HepG2 (cell line): ENCODE measurements around the gene GINS2. TPM values are rescaled to one million over a fixed set of nuclear protein-coding genes. Genes with fewer than 3 reads are reported as not detected.

ENCODE experiments used
- ATAC-seq: fragments of 200-7000 bp; cut with Tn5 transposase; 3 replicates; pipeline ENCODE4 v1.9.1; 2020; ENCODE audit warnings: mild to moderate bottlenecking, moderate library complexity
- BruUV-seq: library from RNA; stranded (reverse); fragments of 400-500 nt; replicated peaks from 2 replicates; lab custom pipeline; 2021; lab: Mats Ljungman, UMichigan
- CTCF ChIA-PET: fragments of 300-600 bp; formaldehyde crosslinking; extraction: SDS; loops from one replicate; lab custom pipeline; 2021; ENCODE audit warnings: low total read pairs, inconsistent platforms, low intra/inter-chr PET ratio; lab: Yijun Ruan, JAX
- POLR2A ChIA-PET: fragments of 350-600 bp; sonication (Branson Sonifier 250); formaldehyde crosslinking; loops from one replicate; lab custom pipeline; 2020; ENCODE audit warnings: antibody characterized with exemption, inconsistent platforms; lab: Yijun Ruan, JAX
- DNase-seq: peaks from one replicate; pipeline ENCODE4 v3.0.0-alpha.2; 2015; ENCODE audit warnings: low spot score
- FAIRE-seq: peaks from 3 replicates; lab custom pipeline; 2011; peaks lifted over from hg19 to GRCh38; lab: Jason Lieb, UNC
- H2AFZ ChIP-seq: one replicate; pipeline ENCODE4 v1.6.1; 2011; ENCODE audit warnings: low read length, inconsistent platforms
- H3K27ac ChIP-seq: fragments of 300-600 bp; 3 replicates; pipeline ENCODE4 v1.8.0; 2011; ENCODE audit warnings: mixed run types, mild to moderate bottlenecking, mixed read lengths, low read length, inconsistent platforms; ENCODE audit not compliant: insufficient read depth; ENCODE audit errors: extremely low read length
- H3K27me3 ChIP-seq, 2 experiments: fragments of 200-600 bp in 1 of 2; 2 replicates in 1 of 2; 3 replicates in 1 of 2; pipeline versions ENCODE4 v1.6.0 to v1.8.0; 2011; ENCODE audit warnings: low read length in 2 of 2, mild to moderate bottlenecking in 2 of 2, moderate library complexity in 2 of 2, inconsistent platforms in 1 of 2; ENCODE audit not compliant: insufficient read depth in 2 of 2, control insufficient read depth in 1 of 2
- H3K36me3 ChIP-seq, 2 experiments: fragments of 200-600 bp in 1 of 2; replicated peaks in 1 of 2; 2 replicates in 1 of 2; 3 replicates in 1 of 2; pipeline versions ENCODE4 v1.5.1 to v1.8.0; 2011; ENCODE audit warnings: low read length in 2 of 2, inconsistent platforms in 1 of 2; ENCODE audit not compliant: insufficient read depth in 2 of 2, control insufficient read depth in 1 of 2
- H3K4me1 ChIP-seq: 2 replicates; pipeline ENCODE4 v1.5.1; 2012; ENCODE audit warnings: low read length, inconsistent platforms; ENCODE audit not compliant: insufficient read depth
- H3K4me2 ChIP-seq: 2 replicates; pipeline ENCODE4 v1.6.0; 2011; ENCODE audit warnings: low read depth, low read length, inconsistent platforms
- H3K4me3 ChIP-seq, 3 experiments: fragments of 200-600 bp in 1 of 3; sonication (generic), shearing (Covaris generic) in 1 of 3; replicated peaks in 1 of 3; 2 replicates each; pipeline ENCODE4 v1.5.1; 2011 to 2016; ENCODE audit warnings: low read length in 3 of 3, inconsistent platforms in 2 of 3, low read depth in 2 of 3, mild to moderate bottlenecking in 2 of 3, control low read depth in 1 of 3, mixed read lengths in 1 of 3; ENCODE audit not compliant: insufficient read depth in 1 of 3
- H3K79me2 ChIP-seq: one replicate; pipeline ENCODE4 v1.6.1; 2011; ENCODE audit warnings: low read length, inconsistent platforms; ENCODE audit not compliant: insufficient read depth
- H3K9ac ChIP-seq: 2 replicates; pipeline ENCODE4 v1.6.0; 2011; ENCODE audit warnings: mild to moderate bottlenecking, low read depth, low read length, inconsistent platforms; ENCODE audit not compliant: insufficient read depth
- H3K9me3 ChIP-seq: 2 replicates; pipeline ENCODE4 v1.5.1; 2012; ENCODE audit warnings: mild to moderate bottlenecking, low read length
- H4K20me1 ChIP-seq: 2 replicates; pipeline ENCODE4 v1.6.0; 2011; ENCODE audit warnings: inconsistent platforms, mild to moderate bottlenecking, low read length, moderate library complexity; ENCODE audit not compliant: insufficient read depth
- KDM1A ChIP-seq: IDR thresholded peaks from 2 replicates; pipeline ENCODE4 v1.6.1; 2016; ENCODE audit warnings: missing compliant biosample characterization
- SMARCE1 ChIP-seq: fragments of 450-650 bp; IDR thresholded peaks from 2 replicates; pipeline ENCODE4 v1.6.1; 2017; ENCODE audit warnings: borderline replicate concordance
- TGIF2 ChIP-seq: IDR thresholded peaks from 2 replicates; pipeline ENCODE4 v1.6.1; 2016; ENCODE audit warnings: control low read depth, missing compliant biosample characterization
- ZFP36 ChIP-seq: fragments of 150-350 bp; IDR thresholded peaks from 2 replicates; pipeline ENCODE4 v1.6.1; 2018; ENCODE audit warnings: borderline replicate concordance, low read length, low read depth; ENCODE audit not compliant: partially characterized antibody
- whole genome bisulfite sequencing: methylation state at CpG from one replicate; pipeline ENCODE4 v1.1.6; 2017; ENCODE audit warnings: low lambda C conversion rate; 5-methylcytosine and 5-hydroxymethylcytosine counted together
- in situ Hi-C: cut with HindIII; loops from 2 replicates; pipeline ENCODE4 v1.10.0; 2017; ENCODE audit warnings: low pct_unique_long_range_greater_than_20kb; ENCODE audit not compliant: extremely low pct_ligation_motif_present
- intact Hi-C: fragments of 100-400 bp; cut with micrococcal nuclease; formaldehyde crosslinking; loops from one replicate; pipeline ENCODE4 v1.10.0; 2022; ENCODE audit not compliant: unreplicated experiment
- polyA plus RNA-seq, 8 experiments: library from polyadenylated mRNA; depleted of rRNA in 3 of 8; stranded (reverse) in 7 of 8; unstranded in 1 of 8; fragments of >200 nt; fragmentation: Illumina TruSeq in 4 of 8; extraction: Trizol in 4 of 8; gene quantifications; 2 replicates each; pipeline versions ENCODE4 v1.2.1 to v1.2.3, GENCODE V29; 2011 to 2016; ENCODE audit warnings: low read depth in 4 of 8, missing spikeins in 1 of 8, mixed read lengths in 1 of 8; ENCODE audit not compliant: insufficient read depth in 1 of 8
- total RNA-seq, 5 experiments: library from RNA; depleted of rRNA; stranded (reverse); fragments of >200 nt; fragmentation: Illumina TruSeq; extraction: Trizol; gene quantifications; 2 replicates each; pipeline ENCODE4 v1.2.3, GENCODE V29; 2016; ENCODE audit warnings: low read depth in 1 of 5
- TF ChIP-seq, protein P1 (sequence below): sonication (generic); formaldehyde crosslinking; IDR thresholded peaks from 2 replicates; pipeline ENCODE4 v1.8.1; 2023; ENCODE audit warnings: missing genetic modification reagents, inconsistent platforms, borderline replicate concordance
- TF ChIP-seq, protein P2 (sequence below): sonication (generic); formaldehyde crosslinking; IDR thresholded peaks from 2 replicates; pipeline ENCODE4 v1.5.0; 2020; ENCODE audit warnings: mild to moderate bottlenecking, missing genetic modification reagents
- TF ChIP-seq, protein P3 (sequence below): sonication (generic); formaldehyde crosslinking; IDR thresholded peaks from 2 replicates; pipeline ENCODE4 v1.4.0; 2020; ENCODE audit warnings: missing genetic modification reagents
- TF ChIP-seq, protein P4 (sequence below): sonication (generic); formaldehyde crosslinking; IDR thresholded peaks from 2 replicates; pipeline ENCODE4 v1.4.0; 2020; ENCODE audit warnings: missing genetic modification reagents, borderline replicate concordance
- TF ChIP-seq, protein P5 (sequence below): fragments of 450-650 bp; IDR thresholded peaks from 2 replicates; pipeline ENCODE4 v1.6.1; 2016

Gene GINS2
- total and polyA plus RNA-seq, 2 of the 13 experiments (the other 11 are each of a cell fraction or from before 2014, with no cell fraction given), result 10.6 to 48.3 TPM

DNA sequence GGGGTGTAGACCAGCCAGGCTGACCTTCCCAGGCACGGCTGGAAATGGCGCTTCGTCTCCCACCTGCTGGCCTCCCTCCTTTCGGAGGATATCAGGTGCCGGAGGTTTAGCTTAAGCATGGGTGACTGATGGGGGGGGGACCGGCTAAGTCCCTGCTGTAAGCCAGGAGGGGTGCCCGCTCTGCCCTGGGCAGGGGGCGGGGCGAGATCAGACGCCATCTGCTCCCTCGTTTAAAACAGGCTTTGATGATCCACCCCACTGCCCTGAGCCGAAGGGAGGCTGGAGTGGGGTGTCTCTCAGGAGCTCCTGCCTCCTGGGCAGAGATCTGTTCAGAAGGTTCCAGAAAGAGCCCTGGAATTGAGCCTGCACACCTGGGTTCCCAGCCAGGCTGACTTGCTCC lies 36.2 kb upstream of the GINS2 start:
- H4K20me1 ChIP-seq, result no peaks in the 10 kb centered on the region
- ChIA-PET POLR2A (interaction anchor here (0.6 kb wide), 1 partner anchor 121 kb away, joined by 3 read pairs; no protein-coding TSS in a partner anchor), CTCF (no interaction called here)
- no peak overlapping the region for H2AFZ ChIP-seq
- no peaks in the 10 kb centered on the region for H3K79me2 ChIP-seq
- no peak overlapping the region for H3K4me2 ChIP-seq
- FAIRE-seq, result no peak
- no peaks in the 10 kb centered on the region for H3K9me3 ChIP-seq
- H3K36me3 ChIP-seq, result no peaks in the 10 kb centered on the region
- intact Hi-C loops (no loop called here), in situ Hi-C loops (no loop called here)
- no peak overlapping the region for H3K9ac ChIP-seq
- no peak for ATAC-seq
- 80% methylated on average over 8 of the region's 12 CpGs for WGBS
- H3K4me3 ChIP-seq, result no peak overlapping the region
- no peak overlapping the region for H3K27ac ChIP-seq
- no peak for DNase-seq
- peaks cover 17% of the 10 kb centered on the region for H3K4me1 ChIP-seq
- BruUV-seq, result no TSS peak
- peaks cover 0 to 9% of the 10 kb centered on the region in 2 experiments; a peak in 3 of 5 replicates for H3K27me3 ChIP-seq
- TF ChIP-seq ZFP36, result no peak
- TF ChIP-seq, protein P1, sequence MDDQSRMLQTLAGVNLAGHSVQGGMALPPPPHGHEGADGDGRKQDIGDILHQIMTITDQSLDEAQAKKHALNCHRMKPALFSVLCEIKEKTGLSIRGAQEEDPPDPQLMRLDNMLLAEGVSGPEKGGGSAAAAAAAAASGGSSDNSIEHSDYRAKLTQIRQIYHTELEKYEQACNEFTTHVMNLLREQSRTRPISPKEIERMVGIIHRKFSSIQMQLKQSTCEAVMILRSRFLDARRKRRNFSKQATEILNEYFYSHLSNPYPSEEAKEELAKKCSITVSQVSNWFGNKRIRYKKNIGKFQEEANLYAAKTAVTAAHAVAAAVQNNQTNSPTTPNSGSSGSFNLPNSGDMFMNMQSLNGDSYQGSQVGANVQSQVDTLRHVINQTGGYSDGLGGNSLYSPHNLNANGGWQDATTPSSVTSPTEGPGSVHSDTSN (CRISPR knock-in tag), result no peak
- no peak for TF ChIP-seq KDM1A
- TF ChIP-seq SMARCE1, result no peak
- no peak for TF ChIP-seq TGIF2 (CRISPR knock-in tag)
- TF ChIP-seq, protein P2, sequence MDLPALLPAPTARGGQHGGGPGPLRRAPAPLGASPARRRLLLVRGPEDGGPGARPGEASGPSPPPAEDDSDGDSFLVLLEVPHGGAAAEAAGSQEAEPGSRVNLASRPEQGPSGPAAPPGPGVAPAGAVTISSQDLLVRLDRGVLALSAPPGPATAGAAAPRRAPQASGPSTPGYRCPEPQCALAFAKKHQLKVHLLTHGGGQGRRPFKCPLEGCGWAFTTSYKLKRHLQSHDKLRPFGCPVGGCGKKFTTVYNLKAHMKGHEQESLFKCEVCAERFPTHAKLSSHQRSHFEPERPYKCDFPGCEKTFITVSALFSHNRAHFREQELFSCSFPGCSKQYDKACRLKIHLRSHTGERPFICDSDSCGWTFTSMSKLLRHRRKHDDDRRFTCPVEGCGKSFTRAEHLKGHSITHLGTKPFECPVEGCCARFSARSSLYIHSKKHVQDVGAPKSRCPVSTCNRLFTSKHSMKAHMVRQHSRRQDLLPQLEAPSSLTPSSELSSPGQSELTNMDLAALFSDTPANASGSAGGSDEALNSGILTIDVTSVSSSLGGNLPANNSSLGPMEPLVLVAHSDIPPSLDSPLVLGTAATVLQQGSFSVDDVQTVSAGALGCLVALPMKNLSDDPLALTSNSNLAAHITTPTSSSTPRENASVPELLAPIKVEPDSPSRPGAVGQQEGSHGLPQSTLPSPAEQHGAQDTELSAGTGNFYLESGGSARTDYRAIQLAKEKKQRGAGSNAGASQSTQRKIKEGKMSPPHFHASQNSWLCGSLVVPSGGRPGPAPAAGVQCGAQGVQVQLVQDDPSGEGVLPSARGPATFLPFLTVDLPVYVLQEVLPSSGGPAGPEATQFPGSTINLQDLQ (CRISPR knock-in tag), result no peak
- TF ChIP-seq, protein P3, sequence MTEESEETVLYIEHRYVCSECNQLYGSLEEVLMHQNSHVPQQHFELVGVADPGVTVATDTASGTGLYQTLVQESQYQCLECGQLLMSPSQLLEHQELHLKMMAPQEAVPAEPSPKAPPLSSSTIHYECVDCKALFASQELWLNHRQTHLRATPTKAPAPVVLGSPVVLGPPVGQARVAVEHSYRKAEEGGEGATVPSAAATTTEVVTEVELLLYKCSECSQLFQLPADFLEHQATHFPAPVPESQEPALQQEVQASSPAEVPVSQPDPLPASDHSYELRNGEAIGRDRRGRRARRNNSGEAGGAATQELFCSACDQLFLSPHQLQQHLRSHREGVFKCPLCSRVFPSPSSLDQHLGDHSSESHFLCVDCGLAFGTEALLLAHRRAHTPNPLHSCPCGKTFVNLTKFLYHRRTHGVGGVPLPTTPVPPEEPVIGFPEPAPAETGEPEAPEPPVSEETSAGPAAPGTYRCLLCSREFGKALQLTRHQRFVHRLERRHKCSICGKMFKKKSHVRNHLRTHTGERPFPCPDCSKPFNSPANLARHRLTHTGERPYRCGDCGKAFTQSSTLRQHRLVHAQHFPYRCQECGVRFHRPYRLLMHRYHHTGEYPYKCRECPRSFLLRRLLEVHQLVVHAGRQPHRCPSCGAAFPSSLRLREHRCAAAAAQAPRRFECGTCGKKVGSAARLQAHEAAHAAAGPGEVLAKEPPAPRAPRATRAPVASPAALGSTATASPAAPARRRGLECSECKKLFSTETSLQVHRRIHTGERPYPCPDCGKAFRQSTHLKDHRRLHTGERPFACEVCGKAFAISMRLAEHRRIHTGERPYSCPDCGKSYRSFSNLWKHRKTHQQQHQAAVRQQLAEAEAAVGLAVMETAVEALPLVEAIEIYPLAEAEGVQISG (CRISPR knock-in tag), result no peak
- TF ChIP-seq, protein P4, sequence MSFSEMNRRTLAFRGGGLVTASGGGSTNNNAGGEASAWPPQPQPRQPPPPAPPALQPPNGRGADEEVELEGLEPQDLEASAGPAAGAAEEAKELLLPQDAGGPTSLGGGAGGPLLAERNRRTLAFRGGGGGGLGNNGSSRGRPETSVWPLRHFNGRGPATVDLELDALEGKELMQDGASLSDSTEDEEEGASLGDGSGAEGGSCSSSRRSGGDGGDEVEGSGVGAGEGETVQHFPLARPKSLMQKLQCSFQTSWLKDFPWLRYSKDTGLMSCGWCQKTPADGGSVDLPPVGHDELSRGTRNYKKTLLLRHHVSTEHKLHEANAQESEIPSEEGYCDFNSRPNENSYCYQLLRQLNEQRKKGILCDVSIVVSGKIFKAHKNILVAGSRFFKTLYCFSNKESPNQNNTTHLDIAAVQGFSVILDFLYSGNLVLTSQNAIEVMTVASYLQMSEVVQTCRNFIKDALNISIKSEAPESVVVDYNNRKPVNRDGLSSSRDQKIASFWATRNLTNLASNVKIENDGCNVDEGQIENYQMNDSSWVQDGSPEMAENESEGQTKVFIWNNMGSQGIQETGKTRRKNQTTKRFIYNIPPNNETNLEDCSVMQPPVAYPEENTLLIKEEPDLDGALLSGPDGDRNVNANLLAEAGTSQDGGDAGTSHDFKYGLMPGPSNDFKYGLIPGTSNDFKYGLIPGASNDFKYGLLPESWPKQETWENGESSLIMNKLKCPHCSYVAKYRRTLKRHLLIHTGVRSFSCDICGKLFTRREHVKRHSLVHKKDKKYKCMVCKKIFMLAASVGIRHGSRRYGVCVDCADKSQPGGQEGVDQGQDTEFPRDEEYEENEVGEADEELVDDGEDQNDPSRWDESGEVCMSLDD (CRISPR knock-in tag), result no peak
- TF ChIP-seq, protein P5, sequence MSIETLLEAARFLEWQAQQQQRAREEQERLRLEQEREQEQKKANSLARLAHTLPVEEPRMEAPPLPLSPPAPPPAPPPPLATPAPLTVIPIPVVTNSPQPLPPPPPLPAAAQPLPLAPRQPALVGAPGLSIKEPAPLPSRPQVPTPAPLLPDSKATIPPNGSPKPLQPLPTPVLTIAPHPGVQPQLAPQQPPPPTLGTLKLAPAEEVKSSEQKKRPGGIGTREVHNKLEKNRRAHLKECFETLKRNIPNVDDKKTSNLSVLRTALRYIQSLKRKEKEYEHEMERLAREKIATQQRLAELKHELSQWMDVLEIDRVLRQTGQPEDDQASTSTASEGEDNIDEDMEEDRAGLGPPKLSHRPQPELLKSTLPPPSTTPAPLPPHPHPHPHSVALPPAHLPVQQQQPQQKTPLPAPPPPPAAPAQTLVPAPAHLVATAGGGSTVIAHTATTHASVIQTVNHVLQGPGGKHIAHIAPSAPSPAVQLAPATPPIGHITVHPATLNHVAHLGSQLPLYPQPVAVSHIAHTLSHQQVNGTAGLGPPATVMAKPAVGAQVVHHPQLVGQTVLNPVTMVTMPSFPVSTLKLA, result no peak
